NCI-H2227 (cell line): ENCODE measurements around the gene QRICH2.
"Not testable (repeated sequence)": the region's sequence is repeated elsewhere in the genome, so short reads cannot be mapped to it uniquely, and the experiment has no call there.

Experiments used
- DNase-seq: peaks from one replicate; lab custom pipeline; 2025; ENCODE audit not compliant: unreplicated experiment; lab: John Stamatoyannopoulos, UW

Gene QRICH2, protein sequence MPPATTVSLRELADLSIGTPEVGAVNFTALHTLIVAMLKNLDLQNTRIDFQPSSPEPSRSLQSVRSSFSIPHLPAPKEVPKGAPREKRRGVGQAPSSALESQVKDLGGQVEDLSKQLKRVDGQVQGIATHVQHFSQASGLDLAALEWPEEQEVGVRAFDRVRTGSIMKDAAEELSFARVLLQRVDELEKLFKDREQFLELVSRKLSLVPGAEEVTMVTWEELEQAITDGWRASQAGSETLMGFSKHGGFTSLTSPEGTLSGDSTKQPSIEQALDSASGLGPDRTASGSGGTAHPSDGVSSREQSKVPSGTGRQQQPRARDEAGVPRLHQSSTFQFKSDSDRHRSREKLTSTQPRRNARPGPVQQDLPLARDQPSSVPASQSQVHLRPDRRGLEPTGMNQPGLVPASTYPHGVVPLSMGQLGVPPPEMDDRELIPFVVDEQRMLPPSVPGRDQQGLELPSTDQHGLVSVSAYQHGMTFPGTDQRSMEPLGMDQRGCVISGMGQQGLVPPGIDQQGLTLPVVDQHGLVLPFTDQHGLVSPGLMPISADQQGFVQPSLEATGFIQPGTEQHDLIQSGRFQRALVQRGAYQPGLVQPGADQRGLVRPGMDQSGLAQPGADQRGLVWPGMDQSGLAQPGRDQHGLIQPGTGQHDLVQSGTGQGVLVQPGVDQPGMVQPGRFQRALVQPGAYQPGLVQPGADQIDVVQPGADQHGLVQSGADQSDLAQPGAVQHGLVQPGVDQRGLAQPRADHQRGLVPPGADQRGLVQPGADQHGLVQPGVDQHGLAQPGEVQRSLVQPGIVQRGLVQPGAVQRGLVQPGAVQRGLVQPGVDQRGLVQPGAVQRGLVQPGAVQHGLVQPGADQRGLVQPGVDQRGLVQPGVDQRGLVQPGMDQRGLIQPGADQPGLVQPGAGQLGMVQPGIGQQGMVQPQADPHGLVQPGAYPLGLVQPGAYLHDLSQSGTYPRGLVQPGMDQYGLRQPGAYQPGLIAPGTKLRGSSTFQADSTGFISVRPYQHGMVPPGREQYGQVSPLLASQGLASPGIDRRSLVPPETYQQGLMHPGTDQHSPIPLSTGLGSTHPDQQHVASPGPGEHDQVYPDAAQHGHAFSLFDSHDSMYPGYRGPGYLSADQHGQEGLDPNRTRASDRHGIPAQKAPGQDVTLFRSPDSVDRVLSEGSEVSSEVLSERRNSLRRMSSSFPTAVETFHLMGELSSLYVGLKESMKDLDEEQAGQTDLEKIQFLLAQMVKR (N-terminal part only)

DNA sequence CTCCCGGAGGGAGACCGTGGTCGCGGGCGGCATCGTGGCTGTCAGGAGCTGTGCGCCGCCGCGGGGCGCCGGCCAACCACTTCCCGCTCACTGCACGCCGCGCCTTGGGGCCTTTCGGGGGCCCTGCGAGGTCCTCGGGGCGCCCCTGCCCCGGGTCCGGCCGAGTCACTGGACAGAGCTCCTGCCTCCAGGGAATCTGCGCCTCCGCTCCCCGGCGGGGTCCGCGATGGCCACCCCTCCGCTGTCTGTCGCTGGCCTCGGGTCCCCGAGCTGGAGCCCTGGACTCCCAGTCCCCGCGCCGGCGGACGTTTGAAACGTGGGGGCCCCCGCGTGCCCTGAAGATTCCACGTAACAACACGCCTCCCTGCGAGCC, at the start of gene QRICH2:
Gene QRICH2 (minus strand): TSS at position 311 of the 373 bp plus-strand sequence. CDS start 278 bp downstream, at position 33.
- DNase-seq = no peak

DNA sequence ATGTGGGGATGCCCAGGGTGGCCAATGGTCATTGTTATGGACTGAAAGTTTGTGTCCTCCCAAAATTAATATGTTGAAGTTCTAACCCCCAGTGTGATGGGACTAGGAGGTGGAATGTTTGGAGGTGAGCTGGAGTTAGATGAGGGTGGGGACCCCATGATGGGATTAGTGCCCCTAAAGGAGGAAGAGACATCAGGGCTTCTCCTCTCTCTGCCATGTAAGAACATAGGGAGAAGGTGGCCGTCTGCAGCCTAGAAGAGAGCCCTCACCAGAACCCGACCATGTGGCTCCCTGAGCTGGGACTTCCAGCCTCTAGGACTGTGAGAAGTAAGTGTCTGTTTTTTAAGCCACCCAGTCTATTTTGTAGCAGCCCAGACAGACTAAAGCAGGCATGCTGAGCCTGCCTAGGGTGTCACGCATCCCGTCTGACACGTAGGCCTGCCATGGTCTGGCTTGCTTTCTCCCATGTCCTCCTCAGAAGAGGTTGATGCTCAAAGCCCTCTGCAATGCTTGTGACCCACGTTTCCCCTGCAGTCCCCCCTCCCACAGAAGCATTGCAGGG, 49.6 kb upstream of the QRICH2 start:
- DNase-seq = no peak

DNA sequence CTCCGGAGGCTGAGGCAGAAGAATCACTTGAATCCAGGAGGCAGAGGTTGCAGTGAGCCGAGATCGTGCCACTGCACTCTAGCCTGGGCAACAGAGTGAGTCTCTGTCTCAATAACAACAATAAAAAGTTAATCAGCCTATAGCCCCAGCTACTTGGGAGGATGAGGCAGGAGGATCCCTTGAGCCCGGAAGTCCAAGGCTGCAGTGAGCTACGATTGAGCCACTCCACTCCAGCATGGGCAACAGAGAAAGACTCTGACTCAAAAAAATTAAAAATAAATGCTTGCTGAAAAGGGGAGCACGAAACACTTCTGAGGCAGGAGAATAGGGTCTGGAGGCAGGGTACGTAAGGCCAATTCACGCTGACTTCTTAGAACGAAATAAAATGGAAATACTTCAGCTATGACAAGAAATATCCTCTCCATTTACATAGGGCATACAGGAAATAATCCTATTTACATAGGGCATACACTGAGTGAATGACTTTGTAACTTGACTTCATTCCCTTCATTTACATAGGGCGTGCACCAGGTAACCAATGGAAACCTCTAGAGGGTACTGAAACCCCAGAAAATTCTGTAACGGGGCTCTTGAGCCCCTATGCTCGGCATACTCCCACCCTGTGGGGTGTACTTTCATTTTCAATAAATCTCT, 48.9 kb upstream of the QRICH2 start:
- DNase-seq = no peak

DNA sequence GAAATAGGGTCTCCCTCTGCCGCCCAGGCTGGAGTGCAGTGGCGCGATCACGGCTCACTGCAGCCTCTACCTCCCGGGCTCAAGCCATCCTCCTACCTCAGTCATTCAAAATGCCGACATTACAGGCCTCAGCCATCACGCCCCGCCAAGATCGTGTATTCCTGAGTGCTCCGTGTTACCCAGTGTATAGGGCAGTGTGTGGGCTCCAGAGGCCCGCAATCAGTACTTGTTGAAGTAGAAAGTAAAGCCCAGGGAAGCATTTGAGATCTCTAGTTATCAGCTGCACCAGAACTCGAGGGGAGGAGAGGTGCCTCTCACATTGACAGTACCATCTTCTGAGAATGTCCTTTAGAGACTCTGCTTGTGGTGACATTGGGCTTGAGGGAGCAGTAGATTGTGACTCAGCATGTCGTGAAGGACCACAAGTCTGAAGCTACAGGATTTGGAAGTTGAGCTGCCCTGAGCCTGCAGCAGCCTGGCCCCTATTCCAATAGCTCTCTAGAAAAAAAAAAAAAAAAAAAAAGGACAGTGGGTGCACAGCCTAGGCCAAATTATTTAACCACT, 46.8 kb upstream of the QRICH2 start:
- no peak for DNase-seq

DNA sequence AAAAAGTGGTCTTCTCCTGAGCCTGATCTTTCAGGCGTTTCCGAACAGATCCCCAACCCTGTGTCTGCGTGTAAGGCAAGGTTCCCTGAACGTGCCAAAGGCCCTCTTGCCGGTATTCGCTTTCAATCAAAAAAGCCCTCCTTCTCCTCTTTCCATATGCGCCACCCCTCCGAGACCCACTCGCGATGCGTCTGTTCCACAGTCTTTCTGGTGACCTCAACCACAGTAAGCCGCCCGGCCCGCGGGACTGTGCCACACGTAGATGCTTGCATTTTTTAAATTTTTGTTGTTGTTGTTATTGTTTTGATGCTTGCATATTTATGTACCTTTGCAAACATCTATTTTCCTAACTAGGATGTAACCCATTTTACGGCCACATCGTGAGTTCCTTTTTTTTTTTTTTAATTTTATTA, 46.2 kb upstream of the QRICH2 start:
- DNase-seq = no peak

DNA sequence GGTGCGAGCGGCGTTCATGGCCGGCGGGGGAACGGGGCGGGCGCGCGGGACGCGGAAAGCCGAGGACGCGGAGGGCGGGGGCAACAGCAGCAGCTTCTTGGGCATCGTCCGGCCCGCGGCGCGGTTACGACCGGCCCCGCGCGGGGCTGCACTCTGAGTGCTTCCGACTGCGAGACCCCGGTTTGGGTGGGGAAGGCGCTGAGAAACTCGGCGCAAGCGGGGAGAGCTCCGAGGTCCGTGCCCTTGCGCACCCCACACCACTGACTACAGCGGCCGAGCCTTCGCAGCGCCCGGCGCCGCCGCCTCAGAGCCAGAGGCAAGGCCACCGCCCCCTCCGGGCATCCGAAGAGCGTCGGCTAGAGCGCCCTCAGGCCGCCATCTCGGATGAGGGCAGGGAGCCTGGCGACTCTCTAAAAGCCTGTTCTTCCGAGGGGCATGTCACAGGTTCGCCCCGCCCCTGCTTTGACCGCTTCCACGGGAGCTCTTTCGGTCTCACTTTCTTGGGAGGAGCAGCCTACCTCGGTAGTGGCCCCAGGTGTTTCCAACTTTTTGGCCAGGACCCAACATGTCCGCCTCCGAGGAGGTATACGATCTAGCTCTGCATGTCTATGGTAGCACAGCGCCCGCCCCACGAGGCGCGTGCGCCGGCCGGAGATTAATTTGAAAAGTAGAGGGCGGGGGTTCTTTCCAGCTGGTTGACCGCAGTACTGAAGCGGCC, 45.7 kb upstream of the QRICH2 start, which contains the start of gene PRPSAP1:
Gene PRPSAP1 (minus strand): TSS at position 318 of the 718 bp plus-strand sequence. CDS start 213 bp downstream, at position 105.
- peak; percentile 95 for DNase-seq

DNA sequence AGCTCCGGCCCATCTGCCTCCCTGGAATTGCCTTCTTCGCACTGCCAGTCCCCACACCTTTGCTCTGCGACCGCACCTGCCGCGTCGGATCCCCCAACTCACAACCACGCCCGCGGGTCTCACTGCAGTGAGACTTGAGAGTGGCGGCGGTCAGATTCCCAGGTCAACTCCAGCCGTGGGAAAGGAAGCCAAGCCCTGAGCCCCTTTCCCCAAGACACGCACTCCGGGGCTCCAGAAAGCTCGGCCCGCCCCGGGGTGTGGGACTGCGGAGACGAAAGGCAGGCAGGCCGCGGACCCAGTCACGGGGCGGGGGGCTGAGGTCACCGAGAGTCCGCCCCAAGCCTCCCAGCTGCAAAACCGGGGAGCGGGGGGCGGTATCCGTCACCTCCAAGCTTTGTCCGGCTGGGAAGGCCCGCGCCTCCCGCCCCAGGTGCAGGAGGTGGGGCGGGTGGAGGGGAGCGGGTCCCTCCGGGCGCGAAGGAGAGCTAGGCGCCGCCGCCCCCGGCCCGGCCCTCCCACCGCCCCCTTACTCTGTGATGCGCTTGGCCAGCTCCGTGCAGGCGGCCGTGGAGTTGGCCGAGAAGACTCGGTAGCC, 45.0 kb upstream of the QRICH2 start:
- DNase-seq = peak; percentile 57

DNA sequence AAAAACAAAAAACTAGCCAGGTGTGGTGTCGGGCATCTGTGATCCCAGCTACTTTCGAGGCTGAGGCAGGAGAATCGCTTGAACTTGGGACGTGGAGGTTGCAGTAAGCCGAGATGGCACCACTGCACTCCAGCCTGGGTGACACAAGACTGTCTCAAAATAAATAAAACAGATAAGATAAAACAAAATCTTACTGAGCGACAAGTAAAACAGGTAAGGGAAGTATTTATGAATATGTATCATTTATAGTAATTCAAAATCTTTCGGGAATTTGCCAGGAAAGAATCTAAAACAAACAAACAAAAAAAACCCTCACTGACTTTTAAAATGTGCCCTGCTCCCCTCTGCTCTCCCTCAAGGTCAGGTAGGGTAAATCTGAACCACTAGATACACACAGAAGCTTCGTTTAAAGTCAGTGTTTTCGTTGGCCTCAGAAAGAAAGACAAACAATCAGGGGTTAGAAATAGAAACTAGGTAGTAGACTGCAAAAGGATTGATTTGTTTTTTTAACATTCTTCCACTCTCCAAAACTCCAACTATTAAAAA, 43.5 kb upstream of the QRICH2 start:
- no peak for DNase-seq

DNA sequence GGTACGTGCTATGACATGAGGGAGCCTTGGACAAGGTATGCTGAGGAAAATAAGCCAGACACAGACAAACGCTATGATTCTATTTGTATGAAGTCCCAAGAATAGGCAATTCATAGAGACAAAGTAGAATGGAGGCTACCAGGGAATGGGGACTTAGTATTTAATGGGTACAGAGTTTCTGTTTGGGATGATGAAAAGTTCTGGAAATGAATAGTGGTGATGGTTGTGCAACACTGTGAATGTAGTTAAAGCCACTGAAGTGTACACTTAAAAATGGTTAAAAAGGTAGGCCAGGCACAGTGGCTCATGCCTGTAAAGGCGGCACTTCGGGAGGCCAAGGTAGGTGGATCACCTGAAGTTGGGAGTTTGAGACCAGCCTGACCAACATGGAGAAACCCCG, 42.4 kb upstream of the QRICH2 start:
- DNase-seq = no peak

DNA sequence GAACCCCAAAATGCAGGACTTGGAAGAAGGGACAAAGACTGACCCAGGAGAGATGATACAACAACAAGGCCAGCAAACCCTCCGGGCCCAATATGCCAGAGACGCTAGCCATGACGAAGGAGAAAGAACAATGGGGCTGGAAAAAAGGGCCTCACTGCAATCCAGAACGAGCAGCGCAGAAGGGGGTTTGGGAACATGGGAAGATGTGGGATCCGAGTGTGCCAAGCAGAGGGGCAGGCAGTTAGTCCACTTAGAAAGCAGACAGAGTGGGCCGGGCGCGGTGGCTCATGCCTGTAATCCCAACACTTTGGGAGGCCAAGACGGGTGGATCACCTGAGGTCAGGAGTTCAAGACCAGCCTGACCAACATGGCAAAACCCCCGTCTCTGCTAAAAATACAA, 38.9 kb upstream of the QRICH2 start:
- not testable (repeated sequence) for DNase-seq

DNA sequence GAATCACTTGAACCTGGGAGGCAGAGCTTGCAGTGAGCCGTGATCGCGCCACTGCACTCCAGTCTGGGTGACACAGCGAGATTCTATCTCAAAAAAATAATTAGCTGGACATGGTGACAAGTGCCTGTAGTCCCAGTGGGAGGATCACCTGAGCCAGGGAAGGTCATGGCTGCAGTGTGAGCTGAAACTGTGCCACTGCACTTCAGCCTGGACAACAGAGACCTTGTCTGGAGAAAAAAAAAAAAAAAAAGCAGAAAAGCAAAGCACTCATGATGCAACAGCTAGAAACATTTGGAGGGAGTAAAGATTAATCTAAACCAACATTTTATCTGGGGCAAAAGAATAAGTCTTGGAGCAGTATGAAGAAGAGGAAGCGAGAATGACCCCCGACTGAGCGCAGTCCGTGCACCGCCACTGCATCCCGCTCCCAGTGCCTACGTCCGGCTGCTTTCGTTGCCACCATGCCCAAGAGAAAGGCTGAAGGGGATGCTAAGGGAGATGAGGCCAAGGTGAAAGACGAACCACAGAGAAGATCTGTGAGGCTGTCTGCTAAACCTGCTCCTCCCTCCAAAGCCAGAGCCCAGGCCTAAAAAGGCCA, 37.4 kb upstream of the QRICH2 start:
- DNase-seq = no peak

DNA sequence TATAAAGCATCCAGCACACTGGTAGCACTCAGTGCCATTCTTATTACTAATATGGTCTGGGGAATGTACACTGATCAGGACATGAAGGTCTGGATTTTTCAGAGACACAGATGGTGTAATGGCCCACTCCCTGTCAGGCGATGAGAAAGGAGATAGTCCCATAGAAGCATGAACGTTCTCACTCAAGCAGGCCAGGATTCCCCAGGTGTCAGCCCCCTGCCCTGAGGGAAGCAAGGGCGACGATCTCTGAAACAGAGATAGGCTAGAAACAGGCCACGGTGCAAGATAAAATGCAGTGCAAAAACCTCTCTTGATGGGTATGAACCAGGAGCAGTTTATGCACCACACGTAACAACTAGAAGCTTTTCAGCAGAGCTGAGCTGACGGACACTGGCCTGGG, 35.0 kb upstream of the QRICH2 start:
- DNase-seq = no peak

DNA sequence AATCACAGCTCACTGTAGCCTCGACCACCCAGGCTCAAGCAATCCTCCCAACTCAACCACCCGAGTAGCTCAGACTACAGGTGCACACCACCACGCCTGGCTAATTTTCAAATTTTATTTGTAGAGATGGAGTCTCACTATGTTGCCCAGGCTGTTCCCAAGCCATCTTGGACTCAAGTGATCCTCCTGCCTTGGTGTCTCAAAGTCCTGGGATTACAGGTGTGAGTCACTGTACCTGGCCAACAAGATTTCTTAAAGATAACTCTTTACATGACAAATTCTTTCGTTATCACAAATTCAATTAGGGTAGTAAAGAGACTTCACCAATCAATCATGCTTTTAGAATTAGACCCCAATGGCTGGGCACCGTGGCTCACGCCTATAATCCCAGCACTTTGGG, 33.2 kb upstream of the QRICH2 start:
- DNase-seq = no peak

DNA sequence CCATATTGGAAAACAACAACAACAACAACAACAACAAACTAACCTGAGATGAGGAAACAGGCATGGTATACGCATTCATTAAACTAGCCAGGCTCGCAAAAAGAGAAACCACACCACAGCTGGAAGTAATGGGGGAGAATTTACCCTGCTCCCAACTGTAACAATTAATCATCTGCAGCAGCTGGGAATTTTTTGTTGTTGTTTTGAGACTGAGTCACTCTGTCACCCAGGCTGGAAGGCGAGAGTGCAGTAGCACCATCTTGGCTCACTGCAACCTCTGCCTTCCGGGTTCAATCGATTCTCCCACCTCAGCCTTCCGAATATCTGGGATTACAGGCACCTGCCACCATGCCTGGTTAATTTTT, 29.3 kb upstream of the QRICH2 start:
- no peak for DNase-seq

DNA sequence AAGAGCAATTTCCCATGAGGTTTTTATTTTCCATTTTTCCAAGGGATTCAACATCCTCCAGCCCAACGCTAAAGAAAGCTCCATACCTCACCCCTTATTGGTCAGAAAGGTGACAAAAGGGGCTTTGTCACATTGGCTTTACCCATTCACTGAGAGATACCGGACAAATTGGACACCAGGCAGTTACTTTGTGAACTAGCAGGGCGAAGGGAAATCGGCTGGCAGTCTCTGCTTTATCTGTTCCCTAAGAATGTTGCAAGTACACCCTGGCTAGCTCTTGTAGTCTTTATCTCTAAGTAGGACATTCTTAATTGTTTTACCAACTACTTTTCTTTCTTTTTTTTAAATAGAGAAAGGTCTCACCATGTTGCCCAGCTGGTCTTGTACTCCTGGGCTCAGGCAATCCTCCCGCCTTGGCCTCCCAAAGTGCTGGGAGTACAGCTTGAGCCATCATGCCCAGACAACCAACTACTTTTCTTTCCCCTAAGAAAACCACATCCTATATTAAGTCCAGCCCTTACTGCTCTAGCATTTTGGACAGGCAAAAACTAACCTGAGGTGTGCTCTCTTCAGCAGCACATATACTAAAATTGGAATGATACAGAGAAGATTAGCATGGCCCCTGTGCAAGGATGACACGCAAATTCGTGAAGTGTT, 28.8 kb upstream of the QRICH2 start:
- DNase-seq = no peak

DNA sequence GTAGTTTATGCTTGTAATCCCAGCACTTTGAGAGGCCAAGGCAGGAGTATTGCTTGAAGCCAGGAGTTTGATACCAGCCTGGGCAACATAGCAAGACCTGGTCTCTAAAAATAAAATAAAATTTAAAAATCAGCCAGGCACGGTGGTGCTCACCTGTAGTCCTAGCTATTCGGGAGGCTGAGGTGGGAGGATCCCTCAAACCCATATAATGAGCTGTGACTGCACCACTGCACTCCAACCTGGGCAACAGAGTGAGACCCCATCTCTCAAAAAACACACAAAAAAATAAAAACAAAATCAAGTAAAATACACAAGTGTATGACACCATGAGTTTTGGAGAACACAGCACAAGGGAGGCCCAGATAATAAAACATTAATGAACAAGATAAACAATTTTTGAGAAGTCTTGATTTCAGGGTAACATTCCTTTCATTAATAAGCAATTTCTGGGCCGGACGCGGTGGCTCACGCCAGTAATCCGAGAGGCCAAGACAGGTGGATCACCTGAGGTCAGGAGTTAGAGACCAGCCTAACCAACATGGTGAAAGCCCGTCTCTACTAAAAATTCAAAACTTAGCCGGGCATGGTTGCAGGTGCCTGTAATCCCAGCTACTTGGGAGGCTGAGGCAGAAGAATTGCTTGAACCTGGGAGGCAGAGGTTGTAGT, 27.8 kb upstream of the QRICH2 start:
- DNase-seq = no peak
